Stomach (tissue), 9 donors: ENCODE data around the gene SAMM50. TPM values are rescaled to one million over a fixed set of nuclear protein-coding genes. Genes with fewer than 3 reads are reported as not detected.

Source experiments
- DNase-seq, 2 donors: peaks; one replicate each; pipeline versions ENCODE4 v3.0.0 to v3.0.0-alpha.2; 2013 to 2019
- H3K27ac ChIP-seq, 5 donors: fragments of 200-600 bp in 4 of 5; sonication (generic) in 4 of 5; one replicate each; pipeline ENCODE4 v1.5.1; 2013 to 2019; ENCODE audit warnings: mild to moderate bottlenecking in 1 of 5, moderate library complexity in 1 of 5
- H3K27me3 ChIP-seq, 3 donors: fragments of 200-600 bp; sonication (generic); one replicate each; pipeline ENCODE4 v1.5.1; 2017 to 2019; ENCODE audit warnings: mixed run types in 1 of 3
- H3K36me3 ChIP-seq, 4 donors: fragments of 200-600 bp; sonication (generic); 1 replicate in 3 of 4; 2 replicates in 1 of 4; pipeline ENCODE4 v1.5.1; 2016 to 2019
- H3K4me1 ChIP-seq, 4 donors: fragments of 200-600 bp; sonication (generic); one replicate each; pipeline ENCODE4 v1.5.1; 2016 to 2019
- H3K4me3 ChIP-seq, 4 donors: fragments of 200-600 bp; sonication (generic) in 3 of 4; one replicate each; pipeline ENCODE4 v1.5.1; 2016 to 2019; ENCODE audit warnings: mild to moderate bottlenecking in 1 of 4
- H3K9me3 ChIP-seq, 4 donors: fragments of 200-600 bp; sonication (generic); one replicate each; pipeline ENCODE4 v1.5.1; 2016 to 2019
- EP300 ChIP-seq: sonication (generic); formaldehyde crosslinking; IDR thresholded peaks from one replicate; pipeline ENCODE4 v1.6.1; 2017; ENCODE audit warnings: antibody characterized with exemption
- POLR2A ChIP-seq, 4 donors: fragments of 450-650 bp; IDR thresholded peaks; one replicate each; pipeline ENCODE4 v1.6.1; 2016; ENCODE audit warnings: antibody characterized with exemption in 4 of 4, control low read depth in 2 of 4, mild to moderate bottlenecking in 1 of 4, moderate library complexity in 1 of 4
- POLR2AphosphoS5 ChIP-seq, 3 donors: sonication (generic); formaldehyde crosslinking; IDR thresholded peaks; one replicate each; pipeline ENCODE4 v1.6.1; 2016; ENCODE audit warnings: antibody characterized with exemption in 3 of 3
- WGBS, 5 donors: extraction: QIAGEN DNeasy Blood & Tissue Kit in 3 of 5; methylation state at CpG; one replicate each; pipeline versions ENCODE4 v1.1.5 to v1.1.7; 2013 to 2018; 5-methylcytosine and 5-hydroxymethylcytosine counted together
- intact Hi-C: fragments of 100-400 bp; cut with DNase I; formaldehyde crosslinking; loops from one replicate; pipeline ENCODE4 v1.15.1; 2023; ENCODE audit warnings: low total_unique reads
- polyA plus RNA-seq, 3 donors: library from polyadenylated mRNA; stranded (reverse); fragments of 200-250 nt; gene quantifications; one replicate each; pipeline ENCODE4 v1.2.3, GENCODE V29; 2013
- total RNA-seq, 5 donors: library from RNA; depleted of rRNA; stranded (reverse); fragments of >200 nt; gene quantifications; one replicate each; pipeline versions ENCODE4 v1.1.0 to v1.2.3, GENCODE V29; 2014 to 2016
- TF ChIP-seq, protein P1 (sequence below), 7 experiments: fragments of 450-650 bp in 4 of 7; fragments of 200-600 bp in 3 of 7; sonication (generic) in 3 of 7; IDR thresholded peaks; one replicate each; pipeline ENCODE4 v1.5.1; 2016 to 2019; ENCODE audit warnings: antibody characterized with exemption in 7 of 7, control low read depth in 2 of 7, mild to moderate bottlenecking in 1 of 7
- donor health status: healthy with polysubstance abuse.
- donor health status: Bipolar disorder and iron deficiency.
- donor health status: healthy.

SAMM50 gene
- total and polyA plus RNA-seq, 8 donors = 18.7 to 54.7 (median 33.3) TPM

DNA sequence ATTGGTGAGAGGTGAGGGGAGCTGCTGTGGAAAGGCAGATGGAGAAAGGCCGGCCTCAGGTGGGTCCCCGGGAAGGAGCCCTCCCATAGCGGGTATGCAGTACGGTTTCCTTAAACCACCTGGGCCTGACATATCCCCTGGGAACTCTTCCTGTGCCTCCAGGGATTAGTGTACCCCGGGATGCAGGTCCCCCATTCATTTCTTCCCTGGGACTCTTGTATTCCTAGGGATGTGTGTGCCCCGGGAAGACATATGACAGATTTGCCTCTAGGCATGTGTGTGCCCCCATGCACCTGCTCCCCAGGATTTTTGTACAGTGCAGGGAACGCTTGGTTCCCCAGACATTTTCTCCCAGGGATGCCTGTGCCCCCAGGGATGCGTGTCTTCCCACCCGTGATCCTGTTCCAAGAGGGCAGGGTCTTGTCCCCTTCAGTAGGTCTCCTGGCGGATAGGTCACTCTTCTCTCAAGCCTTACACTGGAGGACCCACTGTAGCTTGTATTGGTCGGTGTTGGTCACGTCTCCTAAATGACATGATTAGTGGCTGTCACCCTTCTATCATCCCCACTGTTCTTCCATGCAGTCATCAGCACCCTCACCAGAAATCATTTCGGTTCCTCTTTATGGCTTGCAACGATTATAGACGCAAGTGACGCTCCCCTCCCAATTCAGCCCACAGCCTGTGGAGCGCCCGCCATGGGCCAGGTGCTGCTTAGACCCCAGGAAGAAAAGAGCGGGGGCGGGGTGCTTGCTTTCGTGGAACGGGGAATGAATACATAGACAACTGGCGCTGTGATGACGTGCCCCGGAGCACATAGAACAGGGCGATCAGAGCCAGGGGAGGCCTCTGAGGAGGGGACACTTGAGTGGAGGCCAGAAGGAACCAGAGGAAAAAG, 70.2 kb downstream of the SAMM50 start:
- H3K4me1 ChIP-seq = peaks cover 14 to 43% (median 31%) of the 10 kb centered on the region in 4 donors
- intact Hi-C loops = no loop called here
- H3K27ac ChIP-seq = peak overlapping the region; percentile 26 to 90 (median 83)
- TF ChIP-seq, protein P1, sequence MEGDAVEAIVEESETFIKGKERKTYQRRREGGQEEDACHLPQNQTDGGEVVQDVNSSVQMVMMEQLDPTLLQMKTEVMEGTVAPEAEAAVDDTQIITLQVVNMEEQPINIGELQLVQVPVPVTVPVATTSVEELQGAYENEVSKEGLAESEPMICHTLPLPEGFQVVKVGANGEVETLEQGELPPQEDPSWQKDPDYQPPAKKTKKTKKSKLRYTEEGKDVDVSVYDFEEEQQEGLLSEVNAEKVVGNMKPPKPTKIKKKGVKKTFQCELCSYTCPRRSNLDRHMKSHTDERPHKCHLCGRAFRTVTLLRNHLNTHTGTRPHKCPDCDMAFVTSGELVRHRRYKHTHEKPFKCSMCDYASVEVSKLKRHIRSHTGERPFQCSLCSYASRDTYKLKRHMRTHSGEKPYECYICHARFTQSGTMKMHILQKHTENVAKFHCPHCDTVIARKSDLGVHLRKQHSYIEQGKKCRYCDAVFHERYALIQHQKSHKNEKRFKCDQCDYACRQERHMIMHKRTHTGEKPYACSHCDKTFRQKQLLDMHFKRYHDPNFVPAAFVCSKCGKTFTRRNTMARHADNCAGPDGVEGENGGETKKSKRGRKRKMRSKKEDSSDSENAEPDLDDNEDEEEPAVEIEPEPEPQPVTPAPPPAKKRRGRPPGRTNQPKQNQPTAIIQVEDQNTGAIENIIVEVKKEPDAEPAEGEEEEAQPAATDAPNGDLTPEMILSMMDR (IDR thresholded peaks at IDR 0.05) = no peak
- TF ChIP-seq POLR2AphosphoS5 (IDR thresholded peaks at IDR 0.05) = peak in 1 of 3 donors; percentile 26
- peaks cover 0 to 10% (median 0%) of the 10 kb centered on the region in 3 donors for H3K27me3 ChIP-seq
- peak; percentile 39 to 45 for DNase-seq
- H3K4me3 ChIP-seq = peak overlapping the region; percentile 60 to 69 (median 68)
- WGBS, 5 donors = 84 to 94% (median 87%) methylated on average over 26 of the region's 26 CpGs
- H3K9me3 ChIP-seq = no peaks in the 10 kb centered on the region
- no peaks in the 10 kb centered on the region for H3K36me3 ChIP-seq

DNA sequence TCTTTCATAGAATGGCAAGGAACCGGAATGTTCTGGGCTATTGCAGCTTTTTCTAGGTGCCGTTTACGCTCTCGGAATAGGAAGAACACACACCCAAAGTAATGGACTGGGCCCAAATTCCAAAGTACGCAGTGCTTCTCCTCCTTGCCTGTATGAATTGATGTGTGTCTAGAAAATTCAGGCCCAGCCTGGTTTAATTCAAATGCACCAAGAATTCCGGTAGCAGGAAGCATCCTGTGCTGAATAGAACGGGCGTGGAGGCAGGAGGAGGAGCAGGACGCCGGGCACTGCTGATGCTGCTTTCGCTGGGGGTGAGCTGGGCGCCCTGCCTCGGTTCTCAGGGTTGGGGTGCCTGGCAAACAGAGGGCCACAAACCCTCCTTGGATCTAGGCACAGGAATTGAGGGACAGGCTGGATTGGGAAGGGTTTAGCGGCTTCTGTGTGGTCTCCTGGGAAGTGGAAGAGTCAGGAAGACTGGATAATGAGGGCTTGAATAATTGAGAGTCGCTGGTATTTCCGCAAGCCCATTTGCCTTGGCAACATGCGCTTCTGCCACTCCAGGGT, 70.9 kb downstream of the SAMM50 start:
- WGBS, 5 donors = 74 to 85% (median 79%) methylated on average over 17 of the region's 17 CpGs
- TF ChIP-seq EP300 = no peak
- Histone ChIP-seq H3K27me3 (peaks cover 0 to 10% (median 0%) of the 10 kb centered on the region in 3 donors), H3K4me1 (peaks cover 14 to 43% (median 31%) of the 10 kb centered on the region in 4 donors), H3K27ac (peak overlapping the region; percentile 63 to 90 (median 83)), H3K36me3 (no peaks in the 10 kb centered on the region), H3K9me3 (no peaks in the 10 kb centered on the region), H3K4me3 (peak overlapping the region in 2 of 4 donors; percentile 13 to 15)
- intact Hi-C loops = no loop called here
- DNase-seq = no peak

DNA sequence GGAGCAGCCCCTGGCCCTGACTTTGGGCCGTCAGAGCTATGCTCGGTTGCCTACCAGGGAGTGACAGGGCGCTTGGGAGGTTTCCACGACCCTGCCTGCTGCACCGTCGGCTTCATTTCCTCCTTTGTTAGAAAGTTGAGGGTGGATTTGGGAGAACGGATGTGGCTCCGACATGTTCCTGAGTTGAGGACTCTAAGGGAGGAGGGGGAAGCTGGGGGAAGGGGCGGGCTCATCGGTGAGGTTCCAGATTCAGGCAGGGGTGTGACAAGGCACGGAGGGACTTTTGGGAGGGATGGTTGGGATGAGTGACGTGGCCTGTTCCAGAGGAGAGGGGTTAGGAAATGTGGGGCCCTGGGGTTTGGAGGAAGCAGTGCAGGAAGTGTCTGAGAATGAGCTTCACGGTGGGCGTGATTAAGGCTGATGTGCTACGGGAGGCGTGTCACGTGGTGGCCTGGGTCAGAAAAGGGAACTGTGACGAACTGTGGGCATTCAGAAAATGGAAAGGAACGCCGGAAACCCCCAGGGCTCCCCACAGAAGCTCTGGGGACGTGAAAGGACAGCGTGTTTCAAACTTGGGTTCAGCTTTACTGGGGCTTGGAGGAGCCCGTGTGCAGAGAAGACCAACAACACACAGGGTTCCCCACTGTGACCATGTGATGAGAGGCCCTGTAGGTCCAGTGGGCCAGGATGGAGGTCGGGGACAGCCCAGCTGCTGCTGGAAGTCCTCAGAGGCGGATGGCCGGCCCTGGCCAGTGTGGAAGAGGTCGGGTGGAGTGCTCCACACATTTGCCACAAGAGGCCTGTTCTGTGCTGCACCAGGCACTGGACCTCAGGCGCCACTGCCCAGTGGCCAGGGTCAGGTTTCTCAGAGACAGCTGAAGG, 71.6 kb downstream of the SAMM50 start:
- WGBS, 5 donors = 58 to 71% (median 66%) methylated on average over 26 to 28 of the region's 28 CpGs
- Histone ChIP-seq H3K27me3 (peaks cover 0 to 10% (median 0%) of the 10 kb centered on the region in 3 donors), H3K36me3 (no peaks in the 10 kb centered on the region), H3K4me1 (peaks cover 14 to 43% (median 31%) of the 10 kb centered on the region in 4 donors), H3K9me3 (no peaks in the 10 kb centered on the region), H3K27ac (peak overlapping the region; percentile 66 to 90 (median 83)), H3K4me3 (peak overlapping the region in 2 of 4 donors; percentile 13 to 15)
- TF ChIP-seq EP300 = no peak
- peak in 1 of 3 donors; percentile 52 for TF ChIP-seq POLR2AphosphoS5 (IDR thresholded peaks at IDR 0.05)
- intact Hi-C loops = no loop called here
- peak; percentile 70 to 80 for DNase-seq

DNA sequence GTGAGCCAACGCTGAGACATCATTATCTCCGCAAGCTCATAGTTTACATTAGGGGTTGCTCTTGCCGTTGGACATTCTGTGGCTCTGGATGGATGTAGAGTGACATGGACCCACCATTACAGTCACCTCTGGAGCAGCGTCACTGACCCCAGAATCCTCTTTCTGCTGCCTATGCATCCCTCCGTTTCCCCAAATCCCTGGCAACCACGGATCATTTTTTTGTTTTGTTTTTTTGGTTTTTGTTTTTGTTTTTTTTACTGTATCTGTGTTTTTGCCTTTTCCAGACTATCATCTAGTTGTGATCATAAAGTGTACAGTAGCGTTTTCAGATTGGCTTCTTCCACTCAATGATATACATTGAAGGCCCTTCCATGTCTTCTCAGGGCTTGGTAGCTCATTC, 72.8 kb downstream of the SAMM50 start:
- peak overlapping the region in 2 of 5 donors; percentile 82 to 86 for H3K27ac ChIP-seq
- WGBS, 5 donors = 71 to 86% (median 80%) methylated on average over 7 of the region's 7 CpGs
- H3K4me1 ChIP-seq = peaks cover 14 to 39% (median 25%) of the 10 kb centered on the region in 4 donors
- no peaks in the 10 kb centered on the region for H3K9me3 ChIP-seq
- no peak for DNase-seq
- no peak overlapping the region for H3K4me3 ChIP-seq
- no peaks in the 10 kb centered on the region for H3K36me3 ChIP-seq
- intact Hi-C loops = no loop called here
- TF ChIP-seq EP300 = no peak
- no peak for TF ChIP-seq POLR2AphosphoS5 (IDR thresholded peaks at IDR 0.05)
- TF ChIP-seq, protein P1 (IDR thresholded peaks at IDR 0.05) = no peak
- TF ChIP-seq POLR2A (IDR thresholded peaks at IDR 0.05) = no peak
- H3K27me3 ChIP-seq = peaks cover 0 to 10% (median 0%) of the 10 kb centered on the region in 3 donors

DNA sequence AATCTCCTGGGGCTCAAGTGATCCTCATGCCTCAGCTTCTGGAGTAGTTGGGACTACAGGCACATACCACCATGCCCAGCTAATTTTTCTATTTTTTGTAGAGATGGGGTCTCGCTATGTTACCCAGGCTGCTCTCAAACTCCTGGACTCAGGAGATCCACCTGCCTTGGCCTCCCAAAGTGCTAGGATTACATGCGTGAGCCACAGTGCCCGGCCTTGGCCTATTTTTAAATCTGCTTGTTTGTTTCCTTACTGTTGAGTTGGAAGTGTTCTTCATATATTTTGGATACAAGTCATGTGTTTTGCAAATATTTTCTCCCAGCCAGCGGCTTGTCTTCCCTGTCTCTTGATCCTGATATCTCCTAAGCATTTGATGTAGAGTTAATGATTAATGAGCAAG, 73.8 kb downstream of the SAMM50 start:
- peaks cover 7 to 30% (median 17%) of the 10 kb centered on the region in 4 donors for H3K4me1 ChIP-seq
- peak overlapping the region in 1 of 5 donors; percentile 86 for H3K27ac ChIP-seq
- no peak for TF ChIP-seq EP300
- TF ChIP-seq POLR2AphosphoS5 (IDR thresholded peaks at IDR 0.05) = no peak
- TF ChIP-seq, protein P1 (IDR thresholded peaks at IDR 0.05) = no peak
- TF ChIP-seq POLR2A (IDR thresholded peaks at IDR 0.05) = no peak
- H3K27me3 ChIP-seq = peaks cover 0 to 7% (median 0%) of the 10 kb centered on the region in 3 donors
- H3K4me3 ChIP-seq = no peak overlapping the region
- intact Hi-C loops = no loop called here
- no peak for DNase-seq
- 58 to 71% (median 60%) methylated on average over 4 of the region's 4 CpGs for WGBS, 5 donors
- no peaks in the 10 kb centered on the region for H3K36me3 ChIP-seq
- no peaks in the 10 kb centered on the region for H3K9me3 ChIP-seq
